Keratinocyte (primary cell): ENCODE data around the gene PNKD. TPM values are rescaled to one million over a fixed set of nuclear protein-coding genes. Genes with fewer than 3 reads are reported as not detected.

ENCODE experiments used
- DNase-seq: peaks from one replicate; pipeline ENCODE4 v3.0.0-alpha.2; 2011; ENCODE audit warnings: low read depth, missing footprints, low spot score
- FAIRE-seq: peaks from 2 replicates; lab custom pipeline; 2011; peaks lifted over from hg19 to GRCh38; lab: Jason Lieb, UNC
- H2AFZ ChIP-seq: 2 replicates; pipeline ENCODE4 v1.6.0; 2012; ENCODE audit warnings: low read length, control low read depth, inconsistent platforms; ENCODE audit not compliant: control insufficient read depth
- H3K27ac ChIP-seq: 2 replicates; pipeline ENCODE4 v1.5.1; 2011; ENCODE audit warnings: low read length; ENCODE audit not compliant: control insufficient read depth, insufficient read depth
- H3K27me3 ChIP-seq: 3 replicates; pipeline ENCODE4 v1.6.0; 2011; ENCODE audit warnings: low read length; ENCODE audit not compliant: control insufficient read depth, insufficient read depth; ENCODE audit errors: extremely low read depth
- H3K36me3 ChIP-seq, 2 experiments: 2 replicates in 1 of 2; 3 replicates in 1 of 2; pipeline ENCODE4 v1.5.1; 2011; ENCODE audit warnings: low read length in 2 of 2, mild to moderate bottlenecking in 1 of 2; ENCODE audit not compliant: control insufficient read depth in 2 of 2, insufficient read depth in 2 of 2; ENCODE audit errors: extremely low read depth in 1 of 2
- H3K4me1 ChIP-seq: 3 replicates; pipeline ENCODE4 v1.5.1; 2011; ENCODE audit warnings: low read length; ENCODE audit not compliant: control insufficient read depth, insufficient read depth; ENCODE audit errors: extremely low read depth
- H3K4me2 ChIP-seq: 3 replicates; pipeline ENCODE4 v1.6.0; 2011; ENCODE audit warnings: low read depth, low read length; ENCODE audit not compliant: control insufficient read depth, insufficient read depth; ENCODE audit errors: extremely low read depth
- H3K4me3 ChIP-seq, 3 experiments: fragments of 200-600 bp in 1 of 3; sonication (generic) in 1 of 3; 2 replicates in 2 of 3; 3 replicates in 1 of 3; pipeline ENCODE4 v1.5.1; 2011 to 2016; ENCODE audit warnings: low read length in 3 of 3, mild to moderate bottlenecking in 3 of 3, control low read depth in 2 of 3, inconsistent platforms in 1 of 3, low read depth in 1 of 3, mixed read lengths in 1 of 3, mixed run types in 1 of 3, moderate library complexity in 1 of 3; ENCODE audit not compliant: control insufficient read depth in 2 of 3, insufficient read depth in 2 of 3; ENCODE audit errors: extremely low read depth in 1 of 3
- H3K79me2 ChIP-seq: 2 replicates; pipeline ENCODE4 v1.6.0; 2012; ENCODE audit warnings: low read length; ENCODE audit not compliant: control insufficient read depth, insufficient read depth
- H3K9ac ChIP-seq: 3 replicates; pipeline ENCODE4 v1.6.0; 2011; ENCODE audit warnings: low read length; ENCODE audit not compliant: control insufficient read depth, insufficient read depth; ENCODE audit errors: extremely low read depth
- H3K9me1 ChIP-seq: 3 replicates; pipeline ENCODE4 v1.6.0; 2011; ENCODE audit warnings: low read length; ENCODE audit not compliant: control insufficient read depth, insufficient read depth; ENCODE audit errors: extremely low read depth
- H3K9me3 ChIP-seq: 2 replicates; pipeline ENCODE4 v1.5.1; 2012; ENCODE audit warnings: low read depth, low read length; ENCODE audit not compliant: control insufficient read depth
- H4K20me1 ChIP-seq: 3 replicates; pipeline ENCODE4 v1.6.0; 2011; ENCODE audit warnings: low read length; ENCODE audit not compliant: control insufficient read depth, insufficient read depth; ENCODE audit errors: extremely low read depth
- EZH2 ChIP-seq: IDR thresholded peaks from one replicate; pipeline ENCODE4 v1.6.1; 2012; ENCODE audit warnings: inconsistent platforms, mild to moderate bottlenecking, low read length, moderate library complexity
- dilution Hi-C: fragments of 300-500 bp; cut with MboI; formaldehyde crosslinking; loops from one replicate; pipeline ENCODE4 v1.7.0; 2020; ENCODE audit warnings: low sequenced_read_pairs; ENCODE audit not compliant: extremely low pct_ligation_motif_present
- polyA plus RNA-seq, 5 experiments: library from polyadenylated mRNA; depleted of rRNA in 3 of 5; stranded (reverse) in 3 of 5; stranded (forward) in 1 of 5; unstranded in 1 of 5; fragments of >200 nt; gene quantifications; 1 replicate in 1 of 5; 2 replicates in 3 of 5; 3 replicates in 1 of 5; pipeline versions ENCODE4 v1.2.1 to v1.2.3, GENCODE V29; 2011 to 2012; ENCODE audit warnings: missing spikeins in 2 of 5, low read depth in 1 of 5, low replicate concordance in 1 of 5
- TF ChIP-seq, protein P1 (sequence below), 3 experiments: IDR thresholded peaks in 1 of 3; conservative IDR thresholded peaks in 1 of 3; optimal IDR thresholded peaks in 1 of 3; 2 replicates in 2 of 3; 3 replicates in 1 of 3; pipeline versions ENCODE3 to v1.5.1; 2011; ENCODE audit warnings: low read length in 3 of 3, mild to moderate bottlenecking in 3 of 3, moderate library complexity in 2 of 3, control low read depth in 1 of 3, inconsistent platforms in 1 of 3; ENCODE audit not compliant: insufficient read depth in 2 of 3; ENCODE audit errors: extremely low read depth in 1 of 3

The PNKD gene
- polyA plus RNA-seq, 1 donor (not counting 4 experiments of a cell fraction or from before 2014, with no cell fraction given), result 22.8 TPM

DNA sequence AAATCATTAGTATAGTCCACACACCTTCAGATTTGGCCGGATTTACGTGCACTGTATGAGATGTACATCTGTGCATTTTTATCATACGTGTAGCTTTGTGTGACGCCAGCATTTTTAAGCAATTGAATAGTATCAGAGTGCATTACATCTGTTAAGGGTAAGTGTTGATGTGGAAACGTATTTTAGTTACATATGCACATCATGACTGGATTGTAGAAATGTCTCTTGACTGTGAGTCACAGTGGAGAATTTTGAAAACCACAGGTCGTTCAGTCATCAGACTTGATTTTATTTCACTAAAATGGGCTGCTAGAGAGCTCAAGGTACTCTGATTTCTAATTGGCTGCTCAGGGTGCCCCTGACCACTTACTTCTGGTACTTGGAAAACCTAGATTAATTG, 14.9 kb upstream of the PNKD start:
- H3K9ac ChIP-seq, result no peak overlapping the region

DNA sequence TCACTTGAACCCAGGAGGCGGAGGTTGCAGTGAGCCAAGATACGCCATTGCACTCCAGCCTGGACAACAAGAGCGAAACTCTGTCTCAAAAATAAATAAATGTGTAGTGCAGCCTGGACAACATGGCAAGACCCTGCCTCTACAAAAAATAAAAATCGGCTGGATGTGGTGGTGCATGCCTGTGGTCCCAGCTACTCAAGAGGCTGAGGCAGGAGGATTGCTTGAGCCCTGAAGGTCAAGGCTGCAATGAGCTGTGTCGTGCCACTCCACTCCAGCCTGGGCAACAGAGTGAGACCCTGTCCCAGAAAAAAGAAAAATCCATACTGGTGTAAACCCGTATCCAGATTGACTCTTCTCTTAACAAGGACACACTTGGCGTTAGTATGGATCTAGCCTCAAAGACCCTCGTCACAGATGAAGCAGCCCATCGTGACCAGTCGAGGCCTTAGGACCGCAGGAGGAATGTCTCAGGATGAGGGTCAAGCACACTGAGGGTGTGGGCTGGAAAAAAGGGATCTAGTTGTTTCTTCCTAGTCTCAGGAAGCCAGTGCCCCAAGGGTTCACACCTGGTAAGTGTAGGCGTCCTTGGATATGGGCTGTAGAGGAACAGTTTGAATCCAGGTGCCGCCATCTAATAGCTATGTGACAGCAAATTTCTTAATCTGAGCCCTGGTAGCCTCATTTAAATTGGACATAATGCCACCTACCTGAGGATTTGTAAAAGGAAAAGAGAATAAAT, 13.5 kb upstream of the PNKD start:
- Histone ChIP-seq H3K9ac (no peak overlapping the region), H3K4me2 (no peak overlapping the region), H2AFZ (no peak overlapping the region), H3K79me2 (peaks cover 2% of the 10 kb centered on the region), H4K20me1 (peaks cover 15% of the 10 kb centered on the region), H3K27me3 (no peaks in the 10 kb centered on the region), H3K9me3 (no peaks in the 10 kb centered on the region), H3K4me3 (no peak overlapping the region), H3K4me1 (peaks cover 3% of the 10 kb centered on the region), H3K36me3 (peaks cover 28 to 30% of the 10 kb centered on the region in 2 experiments), H3K27ac (no peak overlapping the region), H3K9me1 (no peaks in the 10 kb centered on the region)
- TF ChIP-seq EZH2, result no peak
- TF ChIP-seq, protein P1, sequence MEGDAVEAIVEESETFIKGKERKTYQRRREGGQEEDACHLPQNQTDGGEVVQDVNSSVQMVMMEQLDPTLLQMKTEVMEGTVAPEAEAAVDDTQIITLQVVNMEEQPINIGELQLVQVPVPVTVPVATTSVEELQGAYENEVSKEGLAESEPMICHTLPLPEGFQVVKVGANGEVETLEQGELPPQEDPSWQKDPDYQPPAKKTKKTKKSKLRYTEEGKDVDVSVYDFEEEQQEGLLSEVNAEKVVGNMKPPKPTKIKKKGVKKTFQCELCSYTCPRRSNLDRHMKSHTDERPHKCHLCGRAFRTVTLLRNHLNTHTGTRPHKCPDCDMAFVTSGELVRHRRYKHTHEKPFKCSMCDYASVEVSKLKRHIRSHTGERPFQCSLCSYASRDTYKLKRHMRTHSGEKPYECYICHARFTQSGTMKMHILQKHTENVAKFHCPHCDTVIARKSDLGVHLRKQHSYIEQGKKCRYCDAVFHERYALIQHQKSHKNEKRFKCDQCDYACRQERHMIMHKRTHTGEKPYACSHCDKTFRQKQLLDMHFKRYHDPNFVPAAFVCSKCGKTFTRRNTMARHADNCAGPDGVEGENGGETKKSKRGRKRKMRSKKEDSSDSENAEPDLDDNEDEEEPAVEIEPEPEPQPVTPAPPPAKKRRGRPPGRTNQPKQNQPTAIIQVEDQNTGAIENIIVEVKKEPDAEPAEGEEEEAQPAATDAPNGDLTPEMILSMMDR (optimal IDR thresholded peaks at IDR 0.05 in 1 of 3, IDR thresholded peaks at IDR 0.05 in 1 of 3, conservative IDR thresholded peaks at IDR 0.05 in 1 of 3; ENCODE audit: extremely low read depth in 1 of 3, insufficient read depth in 2 of 3, low read length in 3 of 3), result no peak
- dilution Hi-C loops, result no loop called here
- FAIRE-seq, result no peak
- DNase-seq, result no peak

More for the DNA sequence above, 14.9 kb upstream of the PNKD start:
- H3K9me3 ChIP-seq, result no peaks in the 10 kb centered on the region
- H3K79me2 ChIP-seq, result peaks cover 2% of the 10 kb centered on the region
- no peak overlapping the region for H3K4me2 ChIP-seq
- peak overlapping the region; percentile 31 for H3K27ac ChIP-seq
- peaks cover 15% of the 10 kb centered on the region for H4K20me1 ChIP-seq
- FAIRE-seq (peak; percentile 34), DNase-seq (no peak)
- dilution Hi-C loops, result no loop called here
- H3K4me1 ChIP-seq, result peaks cover 3% of the 10 kb centered on the region
- H3K36me3 ChIP-seq, result peaks cover 36 to 41% of the 10 kb centered on the region in 2 experiments
- TF ChIP-seq, protein P1 (optimal IDR thresholded peaks at IDR 0.05 in 1 of 3, IDR thresholded peaks at IDR 0.05 in 1 of 3, conservative IDR thresholded peaks at IDR 0.05 in 1 of 3; ENCODE audit: extremely low read depth in 1 of 3, insufficient read depth in 2 of 3, low read length in 3 of 3), result no peak
- no peak for TF ChIP-seq EZH2
- no peak overlapping the region for H2AFZ ChIP-seq
- no peaks in the 10 kb centered on the region for H3K27me3 ChIP-seq
- H3K4me3 ChIP-seq, result no peak overlapping the region
- H3K9me1 ChIP-seq, result no peaks in the 10 kb centered on the region
